NCI-H2107 treated with DMSO at 0.1 percent for 48 hours (cell line): Measurements from ENCODE around the gene KCNJ14.

ENCODE experiments used
- DNase-seq: peaks from one replicate; lab custom pipeline; 2025; ENCODE audit not compliant: unreplicated experiment; lab: John Stamatoyannopoulos, UW

The KCNJ14 gene

GRCh38 chr19:48445256-48445605 is 10.1 kb upstream of the KCNJ14 start:
- DNase-seq: peak; percentile 76

DNA sequence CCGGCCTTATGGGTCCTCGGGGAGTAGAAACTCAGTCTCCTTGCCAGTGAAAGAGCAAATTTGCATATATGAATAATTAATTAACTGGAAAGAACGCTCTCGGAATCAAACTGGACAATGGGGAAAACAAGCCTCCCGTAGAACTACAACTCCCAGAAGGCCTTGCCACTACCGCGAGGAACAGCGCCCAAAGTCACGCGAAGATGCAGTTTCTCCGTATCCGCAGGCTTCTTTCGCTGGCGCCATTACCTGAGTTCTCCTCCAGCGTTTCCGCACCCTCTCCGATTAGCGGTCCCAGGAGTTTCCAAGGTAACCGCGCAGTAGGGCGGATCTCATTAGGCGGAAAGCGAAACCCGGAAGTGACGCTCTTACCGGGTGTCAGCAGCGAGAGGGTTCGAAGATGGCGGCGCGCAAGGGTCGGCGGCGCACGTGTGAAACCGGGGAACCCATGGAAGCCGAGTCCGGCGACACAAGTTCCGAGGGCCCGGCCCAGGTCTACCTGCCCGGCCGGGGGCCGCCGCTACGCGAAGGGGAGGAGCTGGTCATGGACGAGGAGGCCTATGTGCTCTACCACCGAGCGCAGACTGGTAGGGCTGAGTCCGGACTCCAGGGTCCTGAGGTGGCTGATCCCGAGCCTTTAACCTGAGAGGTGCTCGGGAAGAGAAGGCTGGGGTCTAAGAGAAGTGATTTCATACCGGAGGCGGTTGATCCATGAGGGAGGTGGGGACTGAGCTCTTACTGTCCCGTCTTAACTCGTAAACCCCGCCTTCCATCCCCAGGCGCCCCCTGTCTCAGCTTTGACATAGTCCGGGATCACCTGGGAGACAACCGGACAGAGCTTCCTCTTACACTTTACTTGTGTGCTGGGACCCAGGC is 9.5 kb upstream of the KCNJ14 start, which contains the start of gene GRWD1:
TSS of gene GRWD1 (plus strand) at position 378 of the 876 bp plus-strand sequence. CDS start at position 401, 23 bp downstream.
- DNase-seq: peak; percentile 94

- DNase-seq: no peak
These were observed 8.8 kb upstream of the KCNJ14 start for GRCh38 chr19:48446579-48446978.

- no peak for DNase-seq
These were observed 6.8 kb upstream of the KCNJ14 start for GRCh38 chr19:48448563-48448962.

DNA sequence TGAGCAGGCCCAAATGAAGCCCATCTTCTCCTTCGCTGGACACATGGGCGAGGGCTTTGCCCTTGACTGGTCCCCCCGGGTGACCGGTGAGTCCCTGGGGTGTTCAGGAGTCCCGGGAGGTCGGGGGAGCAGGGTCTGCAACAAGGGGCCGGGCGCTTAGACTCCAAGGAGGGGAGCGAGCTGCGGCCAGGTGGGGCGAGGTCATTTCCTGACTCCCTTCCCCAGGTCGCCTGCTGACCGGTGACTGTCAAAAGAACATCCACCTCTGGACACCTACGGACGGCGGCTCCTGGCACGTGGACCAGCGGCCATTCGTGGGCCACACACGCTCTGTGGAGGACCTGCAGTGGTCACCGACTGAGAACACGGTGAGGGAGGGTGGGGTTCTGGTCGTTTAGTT is 4.9 kb upstream of the KCNJ14 start:
- no peak for DNase-seq

DNA sequence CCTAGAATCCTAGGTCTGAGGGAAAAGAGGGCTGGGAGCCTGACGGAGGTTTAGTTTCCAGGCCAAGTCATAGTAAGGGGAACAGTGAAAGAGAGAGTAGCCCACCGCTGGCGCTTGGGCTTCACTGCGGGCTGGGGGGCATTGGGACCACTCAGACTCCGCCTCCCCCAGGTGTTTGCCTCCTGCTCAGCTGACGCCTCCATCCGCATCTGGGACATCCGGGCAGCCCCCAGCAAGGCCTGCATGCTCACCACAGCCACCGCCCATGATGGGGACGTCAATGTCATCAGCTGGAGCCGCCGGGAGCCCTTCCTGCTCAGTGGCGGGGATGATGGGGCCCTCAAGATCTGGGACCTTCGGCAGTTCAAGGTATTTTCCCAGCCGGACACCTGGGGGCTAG is 4.5 kb upstream of the KCNJ14 start:
- DNase-seq: no peak

- no peak for DNase-seq
These were observed 3.8 kb upstream of the KCNJ14 start for GRCh38 chr19:48451624-48452023.

- no peak for DNase-seq
These were observed 2.8 kb upstream of the KCNJ14 start for GRCh38 chr19:48452289-48453190.

DNA sequence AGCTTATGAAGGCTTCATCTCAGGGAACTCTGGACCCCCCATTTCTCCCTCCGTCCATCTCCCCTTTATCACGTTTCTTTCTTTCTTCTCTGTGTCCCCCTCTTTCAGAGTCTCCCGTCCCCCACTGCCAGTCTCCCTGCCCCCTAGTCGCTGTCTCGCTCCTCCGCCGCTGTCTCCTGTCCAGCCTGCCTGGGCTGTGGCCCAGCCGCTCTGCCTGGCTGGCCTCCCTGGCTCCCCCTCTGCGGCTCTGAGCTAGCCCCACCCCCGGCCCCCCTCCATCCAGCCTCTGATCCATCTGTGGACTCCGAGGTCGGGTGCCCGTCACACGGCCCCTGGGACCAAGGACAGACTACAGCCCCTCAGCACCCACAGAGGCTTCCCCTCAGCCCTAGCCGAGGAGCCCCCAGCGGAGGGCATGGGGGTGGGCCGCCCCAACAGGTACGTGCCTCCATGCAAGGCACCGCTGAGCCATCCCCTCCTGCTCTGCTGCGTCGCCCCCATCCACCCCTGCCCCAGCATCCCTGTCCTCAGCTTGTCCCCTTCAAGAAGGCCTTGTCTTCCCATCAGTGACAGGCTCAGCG is 1.1 kb upstream of the KCNJ14 start:
- no peak for DNase-seq

GRCh38 chr19:48455908-48456562 is 661 bp downstream of the KCNJ14 start:
- no peak for DNase-seq

- no peak for DNase-seq
These were observed 1.5 kb downstream of the KCNJ14 start for GRCh38 chr19:48456864-48457263.

DNA sequence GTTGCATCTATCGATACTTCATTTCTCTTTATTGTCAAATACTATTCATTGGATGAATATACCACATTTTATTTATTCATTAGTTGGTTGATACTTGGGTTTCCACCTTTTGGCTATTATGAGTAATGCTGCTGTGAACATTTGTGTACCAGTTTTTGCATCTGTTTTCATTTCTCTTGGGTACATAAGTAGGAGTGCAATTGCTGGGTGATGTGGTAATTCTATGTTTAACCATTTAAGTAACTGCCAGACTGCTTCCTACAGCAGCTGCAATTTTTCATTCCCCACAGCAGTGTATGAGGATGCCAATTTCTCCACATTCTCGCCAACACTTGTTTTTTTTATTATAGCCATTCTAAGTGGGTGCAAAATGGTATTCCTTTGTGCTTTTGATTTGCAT is 2.6 kb downstream of the KCNJ14 start:
- DNase-seq: no peak

- DNase-seq: no peak
These were observed 6.2 kb downstream of the KCNJ14 start for GRCh38 chr19:48461651-48461981.

GRCh38 chr19:48461982-48462655 is 6.7 kb downstream of the KCNJ14 start:
- DNase-seq: no peak

GRCh38 chr19:48465215-48465614 is 9.8 kb downstream of the KCNJ14 start:
- DNase-seq: no peak

- DNase-seq: no peak
These were observed 11.4 kb downstream of the KCNJ14 start for GRCh38 chr19:48466561-48467325.

- DNase-seq: peak; percentile 100
These were observed 13.5 kb downstream of the KCNJ14 start for GRCh38 chr19:48468772-48469288.

DNA sequence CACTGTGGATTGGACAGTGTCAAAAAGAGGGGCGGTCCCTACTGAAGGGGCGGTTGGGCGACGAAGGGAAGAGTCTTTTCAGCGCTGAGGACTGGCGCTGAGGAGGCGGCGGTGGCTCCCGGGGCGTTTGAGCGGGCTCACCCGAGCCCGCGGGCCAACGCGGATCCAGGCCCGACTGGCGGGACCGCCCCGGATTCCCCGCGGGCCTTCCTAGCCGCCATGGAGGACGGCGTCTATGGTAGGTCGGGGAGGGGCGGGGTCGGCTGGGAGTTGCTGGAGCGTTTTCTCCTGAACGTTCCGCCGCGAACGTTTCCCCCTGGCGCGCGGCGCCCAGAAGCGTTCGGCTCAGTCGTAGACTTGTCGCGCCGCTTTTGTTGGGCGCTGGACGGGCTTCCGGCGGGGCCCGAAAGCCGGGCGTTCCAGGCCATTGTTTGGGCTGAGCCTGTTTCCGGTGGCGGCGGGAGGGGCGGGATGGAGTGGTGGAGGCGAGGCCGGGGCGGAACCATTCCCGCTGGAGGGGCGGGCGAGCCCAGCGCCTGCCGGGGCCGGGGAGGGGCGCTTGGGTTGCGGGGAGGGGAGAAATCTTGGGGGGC is 14.0 kb downstream of the KCNJ14 start, which contains the start of gene CYTH2:
TSS of gene CYTH2 (plus strand) at position 81 of the 593 bp plus-strand sequence. CDS start at position 220, 139 bp downstream.
- DNase-seq: peak; percentile 21
